ENCODE results near the gene BCLAF1. TPM values are rescaled to one million over a fixed set of nuclear protein-coding genes. Genes with fewer than 3 reads are reported as not detected.

BCLAF1 gene
- 137 and 633 TPM in 2 replicates for total RNA-seq (2011; cell fraction: chromatin; rRNA removed; ENCODE audit: low replicate concordance)
- total RNA-seq (2011; cell fraction: nucleolus; rRNA removed), result 47.0 and 65.4 TPM in 2 replicates
- total RNA-seq (2011; cell fraction: nucleoplasm; rRNA removed), result 148 and 223 TPM in 2 replicates
- total RNA-seq (2014; rRNA removed) (182 and 286 TPM in 2 replicates), total RNA-seq (2014; rRNA removed; fragmentation: Illumina TruSeq; extraction: Trizol) (206 and 262 TPM in 2 replicates), total RNA-seq (2015; rRNA removed; fragmentation: Illumina TruSeq; extraction: Trizol) (253 and 263 TPM in 2 replicates), total RNA-seq (2021) (144 and 165 TPM in 2 replicates), polyA plus RNA-seq (2011; rRNA removed) (96.1 and 102 TPM in 2 replicates), polyA plus RNA-seq (2014; fragmentation: Illumina TruSeq; extraction: Trizol) (165 and 195 TPM in 2 replicates), polyA plus RNA-seq (2014; fragmentation: Nextera tagmentation; extraction: Ambion mirVana) (10 to 100 TPM; 65.4 to 87.3 TPM), polyA plus RNA-seq (2014; rRNA removed) (93.8 and 116 TPM in 2 replicates), polyA minus RNA-seq (2011; rRNA and poly(A)+ RNA removed) (302 and 350 TPM in 2 replicates), Bru-seq, nascent RNA (percentile 98 among the genes with signal in this experiment), BruChase-seq, experiment 1, labeled RNA remaining after a 2-hour chase (percentile 99 among the genes with signal in this experiment), BruChase-seq, experiment 2, labeled RNA remaining after a 6-hour chase (percentile 99 among the genes with signal in this experiment)
- polyA plus RNA-seq (2011; cell fraction: cytosol; rRNA removed), result 23.3 and 33.3 TPM in 2 replicates
- polyA plus RNA-seq (2011; cell fraction: nucleus; rRNA removed), result 105 and 150 TPM in 2 replicates
- 53.6 and 80.8 TPM in 2 replicates for polyA plus RNA-seq (2012)
- polyA minus RNA-seq (2011; cell fraction: cytosol; rRNA and poly(A)+ RNA removed), result 82.9 and 149 TPM in 2 replicates
- polyA minus RNA-seq (2011; cell fraction: nucleus; rRNA and poly(A)+ RNA removed), result 169 and 344 TPM in 2 replicates
- long read RNA-seq, experiment 1, full-length matches to known transcripts, result 138 of 301 reads
- long read RNA-seq, experiment 1, partial matches to known transcripts, result 120 of 301 reads
- long read RNA-seq, experiment 1, other reads (novel, unspliced or antisense), result 43 of 301 reads
- long read RNA-seq, experiment 2, full-length matches to known transcripts, result 4 of 107 reads
- long read RNA-seq, experiment 2, partial matches to known transcripts, result 7 of 107 reads
- long read RNA-seq, experiment 2, other reads (novel, unspliced or antisense), result 96 of 107 reads
- long read RNA-seq, experiment 3, full-length matches to known transcripts, result 1 of 84 reads
- long read RNA-seq, experiment 3, partial matches to known transcripts, result 74 of 84 reads
- long read RNA-seq, experiment 3, other reads (novel, unspliced or antisense), result 9 of 84 reads

GRCh38 chr6:136289579-136290409 is at the start of gene BCLAF1:
TSS of gene BCLAF1 (minus strand) at chr6:136289846. CDS start at chr6:136279866, 9,980 bp downstream.
- peak within 1 kb of the TSS; percentile 75 for H3K4me3 ChIP-seq
- H3K4me2 ChIP-seq (ENCODE audit: insufficient read depth, low read length), result peak within 1 kb of the TSS; percentile 98
- DNase-seq (ENCODE audit: extremely low read depth in 1 of 4, low spot score in 3 of 4) (peak; percentile 95 to 100 (median 96)), ATAC-seq (peak; percentile 93), FAIRE-seq (peak; percentile 100)
- H3K9me1 ChIP-seq (ENCODE audit: control insufficient read depth, insufficient read depth, low read length), result peaks cover 3% of the 10 kb centered on the region
- in situ Hi-C loops (cut with MboI) (no loop called here), intact Hi-C loops (cut with micrococcal nuclease) (loop anchor here (2.0 kb wide), 3 partner anchors 27 to 53 kb away; partner anchors contain the start of gene MTFR2)
- peak within 1 kb of the TSS; percentile 98 to 100 for H3K9ac ChIP-seq (ENCODE audit: insufficient read depth in 1 of 2, low read depth in 2 of 2, low read length in 2 of 2)
- ChIA-PET CTCF (ENCODE audit: low intra/inter-chr PET ratio) (no interaction called here), POLR2A (interaction anchor here (0.5 to 7.8 kb wide), 51 partner anchors 8 to 1916 kb away, joined by 3 to 176 read pairs (median 5); partner anchors contain the start of genes HBS1L, MAP7 and MTFR2)
- H3K79me2 ChIP-seq (ENCODE audit: control insufficient read depth, insufficient read depth, low read length), result peaks cover 57% of the 10 kb centered on the region
- WGBS (ENCODE audit: insufficient coverage, low coverage, missing lambda C conversion rate), result under 1% methylated on average over 59 of the region's 60 CpGs
- peaks cover 27% of the 10 kb centered on the region; the same call in 2 of the 3 replicates for H3K36me3 ChIP-seq (ENCODE audit: control insufficient read depth, insufficient read depth, low read length)
- H3K4me1 ChIP-seq (replicated peaks in 1 of 2; ENCODE audit: control insufficient read depth in 2 of 2, insufficient read depth in 2 of 2, low read length in 2 of 2), result peaks cover 13 to 14% of the 10 kb centered on the region in 2 experiments
- TSS peak; percentile 98 for BruUV-seq (replicated peaks)
- peak within 1 kb of the TSS; percentile 88 for H2AFZ ChIP-seq (ENCODE audit: low read depth, low read length)
- H3K27ac ChIP-seq (ENCODE audit: extremely low read depth, low read depth, low read length), result peak within 1 kb of the TSS; percentile 100
- no peaks in the 10 kb centered on the region for H3K9me3 ChIP-seq (replicated peaks; ENCODE audit: control insufficient read depth, insufficient read depth, low read depth, low read length)
- H3K27me3 ChIP-seq (ENCODE audit: control insufficient read depth in 2 of 2, insufficient read depth in 2 of 2, low read length in 2 of 2), result no peaks in the 10 kb centered on the region
- peaks cover 43% of the 10 kb centered on the region for H4K20me1 ChIP-seq (replicated peaks; ENCODE audit: control insufficient read depth, insufficient read depth, low read length)
- peak; percentile 72 for TF ChIP-seq RREB1 (CRISPR knock-in tag; IDR thresholded peaks at IDR 0.05)
- peak; percentile 85 for TF ChIP-seq ZNF583 (CRISPR knock-in tag; IDR thresholded peaks at IDR 0.05)
- no peak for TF ChIP-seq ZNF780A (CRISPR knock-in tag; IDR thresholded peaks at IDR 0.05)
- no peak for TF ChIP-seq KAT2B (IDR thresholded peaks at IDR 0.05; ENCODE audit: low read depth, low read length)
- no peak for TF ChIP-seq RBM17 (IDR thresholded peaks at IDR 0.05; ENCODE audit: borderline replicate concordance, low read depth, low read length)
- peak; percentile 90; the same call in 1 of the 2 replicates for TF ChIP-seq ZKSCAN8 (CRISPR knock-in tag; IDR thresholded peaks at IDR 0.05)
- TF ChIP-seq PREB (CRISPR knock-in tag; IDR thresholded peaks at IDR 0.05), result no peak
- TF ChIP-seq CSDE1 (IDR thresholded peaks at IDR 0.05), result peak in 1 of 2 experiments; percentile 65; a peak in 2 of 4 replicates
